ENCODE results near the gene SELENOO.

SELENOO gene

GRCh38 chr22:50260434-50260800, 59.6 kb downstream of the SELENOO start:
- TF ChIP-seq CSRNP3 (CRISPR knock-in tag; IDR thresholded peaks at IDR 0.05): no peak
- ATAC-seq: peak; percentile 30

GRCh38 chr22:50260801-50261614, 60.2 kb downstream of the SELENOO start:
- TF ChIP-seq ZFP3 (CRISPR knock-in tag; IDR thresholded peaks at IDR 0.05): no peak
- no peak for TF ChIP-seq CSRNP3 (CRISPR knock-in tag; IDR thresholded peaks at IDR 0.05)
- no peak for TF ChIP-seq RARB (CRISPR knock-in tag; IDR thresholded peaks at IDR 0.05)
- no peak for TF ChIP-seq OSR1 (CRISPR knock-in tag; IDR thresholded peaks at IDR 0.05)
- no peak for TF ChIP-seq ZC3H10 (CRISPR knock-in tag; IDR thresholded peaks at IDR 0.05)
- no peak for TF ChIP-seq CSDC2 (CRISPR knock-in tag; IDR thresholded peaks at IDR 0.05)
- no peak for TF ChIP-seq BACH2 (CRISPR knock-in tag; IDR thresholded peaks at IDR 0.05; ENCODE audit: borderline replicate concordance)
- TF ChIP-seq TCF4 (CRISPR knock-in tag; IDR thresholded peaks at IDR 0.05; ENCODE audit: borderline replicate concordance): no peak
- no peak for TF ChIP-seq ZFP30 (CRISPR knock-in tag; IDR thresholded peaks at IDR 0.05)
- TF ChIP-seq ZNF8 (CRISPR knock-in tag; IDR thresholded peaks at IDR 0.05): no peak
- TF ChIP-seq ESRRG (CRISPR knock-in tag; IDR thresholded peaks at IDR 0.05): no peak
- no peak for TF ChIP-seq ZNF70 (CRISPR knock-in tag; IDR thresholded peaks at IDR 0.05)
- ATAC-seq: peak; percentile 68

GRCh38 chr22:50261615-50262459, 61.0 kb downstream of the SELENOO start, which contains the start of gene MAPK12:
Gene MAPK12, minus strand, starts transcription at chr22:50261683. Its CDS starts 174 bp downstream, at chr22:50261509.
- peak; percentile 43 for ATAC-seq
- TF ChIP-seq PATZ1 (CRISPR knock-in tag; IDR thresholded peaks at IDR 0.05; ENCODE audit: borderline replicate concordance) (peak; percentile 97; the same call in 1 of the 2 replicates), RARB (CRISPR knock-in tag; IDR thresholded peaks at IDR 0.05) (no peak), ISL1 (CRISPR knock-in tag; IDR thresholded peaks at IDR 0.05) (no peak)

GRCh38 chr22:50262460-50262911, 61.7 kb downstream of the SELENOO start:
- peak; percentile 29 for ATAC-seq
- no peak for TF ChIP-seq SNAI2 (CRISPR knock-in tag; IDR thresholded peaks at IDR 0.05)
- no peak for TF ChIP-seq ZNF565 (CRISPR knock-in tag; conservative IDR thresholded peaks at IDR 0.05; ENCODE audit: low read depth)
- no peak for TF ChIP-seq ESRRG (CRISPR knock-in tag; IDR thresholded peaks at IDR 0.05)
- TF ChIP-seq ZC3H10 (CRISPR knock-in tag; IDR thresholded peaks at IDR 0.05): no peak
- no peak for TF ChIP-seq PPARA (CRISPR knock-in tag; IDR thresholded peaks at IDR 0.05; ENCODE audit: borderline replicate concordance)
- TF ChIP-seq ZNF70 (CRISPR knock-in tag; IDR thresholded peaks at IDR 0.05): no peak

- no peak for TF ChIP-seq ZFP30 (CRISPR knock-in tag; IDR thresholded peaks at IDR 0.05)
- TF ChIP-seq PATZ1 (CRISPR knock-in tag; IDR thresholded peaks at IDR 0.05; ENCODE audit: borderline replicate concordance): no peak
- no peak for TF ChIP-seq SNAI2 (CRISPR knock-in tag; IDR thresholded peaks at IDR 0.05)
- no peak for TF ChIP-seq ZNF565 (CRISPR knock-in tag; conservative IDR thresholded peaks at IDR 0.05; ENCODE audit: low read depth)
- TF ChIP-seq ZNF70 (CRISPR knock-in tag; IDR thresholded peaks at IDR 0.05): no peak
- no peak for TF ChIP-seq ZC3H10 (CRISPR knock-in tag; IDR thresholded peaks at IDR 0.05)
- TF ChIP-seq CSDC2 (CRISPR knock-in tag; IDR thresholded peaks at IDR 0.05): no peak
- no peak for TF ChIP-seq POU6F1 (CRISPR knock-in tag; IDR thresholded peaks at IDR 0.05; ENCODE audit: borderline replicate concordance, low read depth)
- TF ChIP-seq CREB5 (CRISPR knock-in tag; IDR thresholded peaks at IDR 0.05; ENCODE audit: low read depth): no peak
- no peak for TF ChIP-seq ZFP3 (CRISPR knock-in tag; IDR thresholded peaks at IDR 0.05)
- TF ChIP-seq RARB (CRISPR knock-in tag; IDR thresholded peaks at IDR 0.05): no peak
- TF ChIP-seq PPARA (CRISPR knock-in tag; IDR thresholded peaks at IDR 0.05; ENCODE audit: borderline replicate concordance): no peak
- no peak for TF ChIP-seq ZNF8 (CRISPR knock-in tag; IDR thresholded peaks at IDR 0.05)
- no peak for ATAC-seq
These were observed 62.3 kb downstream of the SELENOO start for GRCh38 chr22:50262973-50263617.
